C4-2B (cell line): ENCODE measurements around the gene TRIM42.

Source experiments
- ZFX ChIP-seq: fragments of 450-650 bp; IDR thresholded peaks from 2 replicates; pipeline ENCODE4 v1.6.1; 2017
- TF ChIP-seq, protein P1 (sequence below): fragments of 450-650 bp; conservative IDR thresholded peaks from 2 replicates; pipeline ENCODE4 v1.5.1; 2017; ENCODE audit warnings: mild to moderate bottlenecking

DNA sequence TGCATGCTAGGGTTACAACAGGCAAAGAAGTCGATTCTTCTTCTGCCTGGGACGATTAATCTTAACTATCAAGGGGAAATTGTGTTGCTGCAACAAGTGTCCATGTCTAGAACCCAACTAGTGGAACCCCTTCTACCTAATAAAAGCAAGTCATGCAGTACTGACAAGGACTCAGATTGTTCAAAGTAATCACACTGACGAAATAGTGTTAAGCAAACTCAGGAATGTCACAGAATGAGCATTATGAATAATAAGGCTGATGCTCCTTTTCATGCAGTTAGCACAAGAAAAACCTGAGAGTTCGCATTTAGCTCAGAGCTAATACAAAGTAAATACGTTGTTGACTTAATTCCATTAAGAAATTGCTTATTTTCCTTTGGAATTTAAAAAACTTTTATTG is 47.5 kb upstream of the TRIM42 start:
- TF ChIP-seq, protein P1, sequence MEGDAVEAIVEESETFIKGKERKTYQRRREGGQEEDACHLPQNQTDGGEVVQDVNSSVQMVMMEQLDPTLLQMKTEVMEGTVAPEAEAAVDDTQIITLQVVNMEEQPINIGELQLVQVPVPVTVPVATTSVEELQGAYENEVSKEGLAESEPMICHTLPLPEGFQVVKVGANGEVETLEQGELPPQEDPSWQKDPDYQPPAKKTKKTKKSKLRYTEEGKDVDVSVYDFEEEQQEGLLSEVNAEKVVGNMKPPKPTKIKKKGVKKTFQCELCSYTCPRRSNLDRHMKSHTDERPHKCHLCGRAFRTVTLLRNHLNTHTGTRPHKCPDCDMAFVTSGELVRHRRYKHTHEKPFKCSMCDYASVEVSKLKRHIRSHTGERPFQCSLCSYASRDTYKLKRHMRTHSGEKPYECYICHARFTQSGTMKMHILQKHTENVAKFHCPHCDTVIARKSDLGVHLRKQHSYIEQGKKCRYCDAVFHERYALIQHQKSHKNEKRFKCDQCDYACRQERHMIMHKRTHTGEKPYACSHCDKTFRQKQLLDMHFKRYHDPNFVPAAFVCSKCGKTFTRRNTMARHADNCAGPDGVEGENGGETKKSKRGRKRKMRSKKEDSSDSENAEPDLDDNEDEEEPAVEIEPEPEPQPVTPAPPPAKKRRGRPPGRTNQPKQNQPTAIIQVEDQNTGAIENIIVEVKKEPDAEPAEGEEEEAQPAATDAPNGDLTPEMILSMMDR = no peak
- TF ChIP-seq ZFX = no peak
